Measurements from ENCODE around the gene FSTL4.
"Not testable (repeated sequence)": the region's sequence is repeated elsewhere in the genome, so short reads cannot be mapped to it uniquely, and the experiment has no call there.

FSTL4 gene

GRCh38 chr5:133546500-133546899 lies 65.8 kb downstream of the FSTL4 start:
- no peak for DNase-seq

GRCh38 chr5:133544346-133544745 lies 68.0 kb downstream of the FSTL4 start:
- DNase-seq = no peak

- no peak for DNase-seq
Measured at GRCh38 chr5:133539818-133540217, 72.5 kb downstream of the FSTL4 start.

GRCh38 chr5:133538718-133539117 lies 73.6 kb downstream of the FSTL4 start:
- DNase-seq = no peak

- DNase-seq = not testable (repeated sequence)
Measured at GRCh38 chr5:133535241-133535929, 77.0 kb downstream of the FSTL4 start.

GRCh38 chr5:133534566-133534965 lies 77.8 kb downstream of the FSTL4 start:
- DNase-seq = no peak

GRCh38 chr5:133533541-133533940 lies 78.8 kb downstream of the FSTL4 start:
- no peak for DNase-seq

GRCh38 chr5:133531594-133531993 lies 80.7 kb downstream of the FSTL4 start:
- no peak for DNase-seq

GRCh38 chr5:133531178-133531577 lies 81.2 kb downstream of the FSTL4 start:
- no peak for DNase-seq

- DNase-seq = no peak
Measured at GRCh38 chr5:133530270-133530669, 82.1 kb downstream of the FSTL4 start.

- DNase-seq = no peak
Measured at GRCh38 chr5:133528841-133529240, 83.5 kb downstream of the FSTL4 start.

- DNase-seq = no peak
Measured at GRCh38 chr5:133527311-133527710, 85.0 kb downstream of the FSTL4 start.

- DNase-seq = no peak
Measured at GRCh38 chr5:133526368-133526767, 86.0 kb downstream of the FSTL4 start.

- no peak for DNase-seq
Measured at GRCh38 chr5:133525126-133525525, 87.2 kb downstream of the FSTL4 start.

GRCh38 chr5:133524666-133525065 lies 87.7 kb downstream of the FSTL4 start:
- DNase-seq = no peak

- DNase-seq = no peak
Measured at GRCh38 chr5:133523961-133524586, 88.3 kb downstream of the FSTL4 start.

- DNase-seq = no peak
Measured at GRCh38 chr5:133523013-133523658, 89.2 kb downstream of the FSTL4 start.

- no peak for DNase-seq
Measured at GRCh38 chr5:133521801-133522200, 90.5 kb downstream of the FSTL4 start.

GRCh38 chr5:133520991-133521706 lies 91.2 kb downstream of the FSTL4 start:
- DNase-seq = no peak

GRCh38 chr5:133520062-133520461 lies 92.3 kb downstream of the FSTL4 start:
- DNase-seq = no peak

- no peak for DNase-seq
Measured at GRCh38 chr5:133519191-133519590, 93.2 kb downstream of the FSTL4 start.

GRCh38 chr5:133514456-133514855 lies 97.9 kb downstream of the FSTL4 start:
- DNase-seq = no peak

GRCh38 chr5:133512896-133513295 lies 99.4 kb downstream of the FSTL4 start:
- DNase-seq = no peak

All from NCI-H526 treated with DMSO at 0.1 percent for 48 hours (cell line).